Keratinocyte (primary cell): Measurements from ENCODE around the gene PTPRN2. TPM values are rescaled to one million over a fixed set of nuclear protein-coding genes. Genes with fewer than 3 reads are reported as not detected.
"Not testable (repeated sequence)": the region's sequence is repeated elsewhere in the genome, so short reads cannot be mapped to it uniquely, and the experiment has no call there.

ENCODE experiments used
- DNase-seq: peaks from one replicate; pipeline ENCODE4 v3.0.0-alpha.2; 2011; ENCODE audit warnings: low read depth, missing footprints, low spot score
- FAIRE-seq: peaks from 2 replicates; lab custom pipeline; 2011; peaks lifted over from hg19 to GRCh38; lab: Jason Lieb, UNC
- H2AFZ ChIP-seq: 2 replicates; pipeline ENCODE4 v1.6.0; 2012; ENCODE audit warnings: low read length, control low read depth, inconsistent platforms; ENCODE audit not compliant: control insufficient read depth
- H3K27ac ChIP-seq: 2 replicates; pipeline ENCODE4 v1.5.1; 2011; ENCODE audit warnings: low read length; ENCODE audit not compliant: control insufficient read depth, insufficient read depth
- H3K27me3 ChIP-seq: 3 replicates; pipeline ENCODE4 v1.6.0; 2011; ENCODE audit warnings: low read length; ENCODE audit not compliant: control insufficient read depth, insufficient read depth; ENCODE audit errors: extremely low read depth
- H3K36me3 ChIP-seq, 2 experiments: 2 replicates in 1 of 2; 3 replicates in 1 of 2; pipeline ENCODE4 v1.5.1; 2011; ENCODE audit warnings: low read length in 2 of 2, mild to moderate bottlenecking in 1 of 2; ENCODE audit not compliant: control insufficient read depth in 2 of 2, insufficient read depth in 2 of 2; ENCODE audit errors: extremely low read depth in 1 of 2
- H3K4me1 ChIP-seq: 3 replicates; pipeline ENCODE4 v1.5.1; 2011; ENCODE audit warnings: low read length; ENCODE audit not compliant: control insufficient read depth, insufficient read depth; ENCODE audit errors: extremely low read depth
- H3K4me2 ChIP-seq: 3 replicates; pipeline ENCODE4 v1.6.0; 2011; ENCODE audit warnings: low read depth, low read length; ENCODE audit not compliant: control insufficient read depth, insufficient read depth; ENCODE audit errors: extremely low read depth
- H3K4me3 ChIP-seq, 3 experiments: fragments of 200-600 bp in 1 of 3; sonication (generic) in 1 of 3; 2 replicates in 2 of 3; 3 replicates in 1 of 3; pipeline ENCODE4 v1.5.1; 2011 to 2016; ENCODE audit warnings: low read length in 3 of 3, mild to moderate bottlenecking in 3 of 3, control low read depth in 2 of 3, inconsistent platforms in 1 of 3, low read depth in 1 of 3, mixed read lengths in 1 of 3, mixed run types in 1 of 3, moderate library complexity in 1 of 3; ENCODE audit not compliant: control insufficient read depth in 2 of 3, insufficient read depth in 2 of 3; ENCODE audit errors: extremely low read depth in 1 of 3
- H3K79me2 ChIP-seq: 2 replicates; pipeline ENCODE4 v1.6.0; 2012; ENCODE audit warnings: low read length; ENCODE audit not compliant: control insufficient read depth, insufficient read depth
- H3K9ac ChIP-seq: 3 replicates; pipeline ENCODE4 v1.6.0; 2011; ENCODE audit warnings: low read length; ENCODE audit not compliant: control insufficient read depth, insufficient read depth; ENCODE audit errors: extremely low read depth
- H3K9me1 ChIP-seq: 3 replicates; pipeline ENCODE4 v1.6.0; 2011; ENCODE audit warnings: low read length; ENCODE audit not compliant: control insufficient read depth, insufficient read depth; ENCODE audit errors: extremely low read depth
- H3K9me3 ChIP-seq: 2 replicates; pipeline ENCODE4 v1.5.1; 2012; ENCODE audit warnings: low read depth, low read length; ENCODE audit not compliant: control insufficient read depth
- H4K20me1 ChIP-seq: 3 replicates; pipeline ENCODE4 v1.6.0; 2011; ENCODE audit warnings: low read length; ENCODE audit not compliant: control insufficient read depth, insufficient read depth; ENCODE audit errors: extremely low read depth
- CTCF ChIP-seq, 3 experiments: IDR thresholded peaks in 1 of 3; conservative IDR thresholded peaks in 1 of 3; optimal IDR thresholded peaks in 1 of 3; 2 replicates in 2 of 3; 3 replicates in 1 of 3; pipeline versions ENCODE3 to v1.5.1; 2011; ENCODE audit warnings: low read length in 3 of 3, mild to moderate bottlenecking in 3 of 3, moderate library complexity in 2 of 3, control low read depth in 1 of 3, inconsistent platforms in 1 of 3; ENCODE audit not compliant: insufficient read depth in 2 of 3; ENCODE audit errors: extremely low read depth in 1 of 3
- EZH2 ChIP-seq: IDR thresholded peaks from one replicate; pipeline ENCODE4 v1.6.1; 2012; ENCODE audit warnings: inconsistent platforms, mild to moderate bottlenecking, low read length, moderate library complexity
- dilution Hi-C: fragments of 300-500 bp; cut with MboI; formaldehyde crosslinking; loops from one replicate; pipeline ENCODE4 v1.7.0; 2020; ENCODE audit warnings: low sequenced_read_pairs; ENCODE audit not compliant: extremely low pct_ligation_motif_present
- polyA plus RNA-seq, 5 experiments: library from polyadenylated mRNA; depleted of rRNA in 3 of 5; stranded (reverse) in 3 of 5; stranded (forward) in 1 of 5; unstranded in 1 of 5; fragments of >200 nt; gene quantifications; 1 replicate in 1 of 5; 2 replicates in 3 of 5; 3 replicates in 1 of 5; pipeline versions ENCODE4 v1.2.1 to v1.2.3, GENCODE V29; 2011 to 2012; ENCODE audit warnings: missing spikeins in 2 of 5, low read depth in 1 of 5, low replicate concordance in 1 of 5

PTPRN2 gene
- polyA plus RNA-seq, 1 donor (not counting 4 experiments of a cell fraction or from before 2014, with no cell fraction given): not detected

DNA sequence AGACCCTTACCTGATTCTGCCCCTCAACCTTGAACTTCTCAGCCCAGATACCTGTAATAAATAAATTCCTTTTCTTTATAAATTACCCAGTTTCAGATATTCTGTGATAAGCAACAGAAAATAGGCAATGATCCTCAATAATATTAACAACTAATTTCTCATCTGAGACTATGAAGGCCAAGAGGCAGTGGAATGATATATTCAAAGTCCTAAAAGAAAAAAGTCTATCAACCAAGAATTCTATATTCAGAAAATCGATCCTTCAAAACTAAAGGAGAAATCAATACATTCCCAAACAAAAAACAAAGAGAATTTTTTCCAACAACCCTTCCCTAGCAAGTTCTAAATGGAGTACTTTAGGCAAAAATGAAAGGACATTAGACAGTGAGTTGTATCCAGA, 279.6 kb downstream of the PTPRN2 start:
- TF ChIP-seq EZH2 (no peak), CTCF (optimal IDR thresholded peaks at IDR 0.05 in 1 of 3, IDR thresholded peaks at IDR 0.05 in 1 of 3, conservative IDR thresholded peaks at IDR 0.05 in 1 of 3; ENCODE audit: extremely low read depth in 1 of 3, insufficient read depth in 2 of 3, low read length in 3 of 3) (no peak)
- H3K4me2 ChIP-seq: no peak overlapping the region
- H3K4me1 ChIP-seq: no peaks in the 10 kb centered on the region
- no peaks in the 10 kb centered on the region for H4K20me1 ChIP-seq
- H3K79me2 ChIP-seq: no peaks in the 10 kb centered on the region
- DNase-seq (no peak), FAIRE-seq (no peak)
- no peaks in the 10 kb centered on the region for H3K9me1 ChIP-seq
- dilution Hi-C loops: no loop called here
- H3K9me3 ChIP-seq: peaks cover 13% of the 10 kb centered on the region
- no peak overlapping the region for H2AFZ ChIP-seq
- no peaks in the 10 kb centered on the region for H3K36me3 ChIP-seq
- H3K9ac ChIP-seq: no peak overlapping the region
- no peak overlapping the region for H3K4me3 ChIP-seq
- H3K27ac ChIP-seq: no peak overlapping the region
- no peaks in the 10 kb centered on the region for H3K27me3 ChIP-seq

DNA sequence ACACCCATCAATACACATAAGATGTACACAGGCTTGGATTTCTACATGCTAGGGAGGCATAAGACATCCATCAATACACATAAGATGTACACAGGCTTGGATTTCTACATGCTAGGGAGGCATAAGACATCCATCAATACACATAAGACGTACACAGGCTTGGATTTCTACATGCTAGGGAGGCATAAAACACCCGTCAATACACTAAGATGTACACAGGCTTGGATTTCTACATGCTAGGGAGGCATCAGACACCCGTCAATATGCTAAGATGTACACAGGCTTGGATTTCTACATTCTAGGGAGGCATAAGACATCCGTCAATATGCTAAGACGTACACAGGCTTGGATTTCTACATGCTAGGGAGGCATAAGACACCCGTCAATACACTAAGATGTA, 283.6 kb downstream of the PTPRN2 start:
- not testable (repeated sequence) for H3K27me3 ChIP-seq, FAIRE-seq

DNA sequence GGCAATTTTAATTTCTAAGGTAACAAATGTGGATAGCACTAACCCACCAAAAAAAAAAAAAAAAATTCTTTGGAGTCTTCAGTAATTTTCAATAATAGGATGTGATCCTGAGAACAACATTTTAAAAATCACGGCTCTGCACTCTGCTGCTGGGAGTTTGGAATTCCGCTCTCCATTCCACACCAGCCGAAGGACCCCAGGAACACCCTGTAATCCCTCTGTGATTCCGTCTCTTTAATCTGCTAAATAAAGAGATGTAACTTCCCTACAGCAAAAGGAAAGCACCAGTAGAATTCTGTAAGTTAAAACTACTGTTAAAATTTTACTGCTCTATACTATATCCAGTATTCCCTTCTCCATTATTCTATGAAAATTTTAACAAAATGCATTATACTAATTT, 284.5 kb downstream of the PTPRN2 start:
- Histone ChIP-seq H3K27me3 (no peaks in the 10 kb centered on the region), H4K20me1 (no peaks in the 10 kb centered on the region), H3K4me3 (no peak overlapping the region), H3K4me1 (no peaks in the 10 kb centered on the region), H3K36me3 (no peaks in the 10 kb centered on the region), H3K9me1 (no peaks in the 10 kb centered on the region), H3K9me3 (peaks cover 6% of the 10 kb centered on the region), H3K27ac (no peak overlapping the region), H3K79me2 (no peaks in the 10 kb centered on the region), H3K9ac (no peak overlapping the region), H3K4me2 (no peak overlapping the region), H2AFZ (no peak overlapping the region)
- dilution Hi-C loops: no loop called here
- no peak for TF ChIP-seq CTCF (optimal IDR thresholded peaks at IDR 0.05 in 1 of 3, IDR thresholded peaks at IDR 0.05 in 1 of 3, conservative IDR thresholded peaks at IDR 0.05 in 1 of 3; ENCODE audit: extremely low read depth in 1 of 3, insufficient read depth in 2 of 3, low read length in 3 of 3)
- TF ChIP-seq EZH2: no peak
- FAIRE-seq (no peak), DNase-seq (no peak)

More for the DNA sequence above, 283.6 kb downstream of the PTPRN2 start:
- H3K9ac ChIP-seq, H3K79me2 ChIP-seq, H2AFZ ChIP-seq, H3K4me3 ChIP-seq, H3K4me2 ChIP-seq, H3K4me1 ChIP-seq, H3K9me1 ChIP-seq, H3K27ac ChIP-seq, H4K20me1 ChIP-seq, H3K36me3 ChIP-seq, dilution Hi-C loops, H3K9me3 ChIP-seq, DNase-seq: not testable (repeated sequence)
